Measurements from ENCODE around the gene PPP2R5E. TPM values are rescaled to one million over a fixed set of nuclear protein-coding genes. Genes with fewer than 3 reads are reported as not detected.
"Not testable (repeated sequence)": the region's sequence is repeated elsewhere in the genome, so short reads cannot be mapped to it uniquely, and the experiment has no call there.

PPP2R5E gene
- total RNA-seq, 1 donor from 2014 or later: 43.7 TPM

DNA sequence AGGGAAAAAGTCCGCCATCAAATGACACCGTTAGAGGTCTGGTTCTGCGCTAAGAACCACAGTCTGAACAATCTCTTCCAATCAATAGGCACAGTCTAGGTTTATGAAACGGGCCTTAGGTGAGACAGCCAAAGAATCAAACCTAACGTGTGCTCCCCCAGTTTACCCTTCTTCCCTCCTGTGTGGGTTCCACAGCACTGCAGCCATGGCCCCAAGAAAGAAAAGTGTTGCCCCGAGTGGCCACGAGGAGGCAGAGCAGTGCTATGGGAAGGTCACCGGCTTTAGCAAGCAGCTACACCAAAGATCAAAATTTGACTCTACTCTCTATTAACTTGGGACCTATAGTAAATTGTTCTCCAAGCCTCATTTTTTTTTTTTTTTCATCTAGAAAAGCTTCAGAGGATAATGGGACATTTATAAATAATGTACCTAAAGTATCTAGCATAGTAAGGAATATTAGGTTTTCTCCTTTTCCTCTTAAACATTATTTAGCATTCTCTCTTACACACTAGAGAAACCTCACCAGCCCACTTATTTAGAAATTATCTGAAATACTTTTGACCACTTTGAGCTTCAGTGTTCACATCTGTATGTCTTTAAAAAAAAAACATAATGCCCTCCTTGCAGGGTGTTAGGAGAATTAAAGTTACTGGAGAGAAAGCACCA, 154.3 kb downstream of the PPP2R5E start:
- H3K9me3 Mint-ChIP-seq (ENCODE audit: unreplicated experiment): no peaks in the 10 kb centered on the region
- no peak overlapping the region for H3K4me3 Mint-ChIP-seq (ENCODE audit: unreplicated experiment)
- no peak overlapping the region for H3K27ac Mint-ChIP-seq (ENCODE audit: unreplicated experiment)
- H3K4me1 Mint-ChIP-seq (ENCODE audit: unreplicated experiment): no peaks in the 10 kb centered on the region
- H3K27me3 Mint-ChIP-seq (ENCODE audit: unreplicated experiment): peaks cover 6% of the 10 kb centered on the region
- peak; percentile 57 for TF ChIP-seq CTCF (IDR thresholded peaks at IDR 0.05; ENCODE audit: unreplicated experiment)
- peaks cover 31% of the 10 kb centered on the region for H3K36me3 Mint-ChIP-seq (ENCODE audit: low read depth, unreplicated experiment)
- peak; percentile 75 for DNase-seq (ENCODE audit: low spot score)

DNA sequence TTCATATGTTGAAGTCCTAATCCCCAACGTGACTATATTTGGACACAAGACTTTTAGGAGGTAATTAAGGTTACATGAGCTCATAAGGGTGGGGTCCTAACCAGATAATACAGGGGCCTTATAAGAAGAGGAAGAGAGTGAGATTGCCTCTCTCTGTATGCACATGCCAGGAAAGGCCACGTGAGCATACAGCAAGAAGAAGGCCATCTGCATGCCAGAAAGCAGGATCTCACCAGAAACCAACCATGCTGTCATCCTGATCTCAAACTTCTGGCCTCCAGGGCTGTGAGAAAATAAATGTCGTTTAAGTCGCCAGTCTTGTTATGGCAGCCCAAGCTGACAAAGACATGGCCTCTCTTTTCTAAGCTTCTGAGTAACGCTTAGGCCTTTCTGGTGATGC, 155.5 kb downstream of the PPP2R5E start:
- no peak overlapping the region for H3K27ac Mint-ChIP-seq (ENCODE audit: unreplicated experiment)
- H3K36me3 Mint-ChIP-seq (ENCODE audit: low read depth, unreplicated experiment): peaks cover 23% of the 10 kb centered on the region
- TF ChIP-seq CTCF (IDR thresholded peaks at IDR 0.05; ENCODE audit: unreplicated experiment): no peak
- no peaks in the 10 kb centered on the region for H3K9me3 Mint-ChIP-seq (ENCODE audit: unreplicated experiment)
- H3K4me3 Mint-ChIP-seq (ENCODE audit: unreplicated experiment): no peak overlapping the region
- DNase-seq (ENCODE audit: low spot score): no peak
- H3K27me3 Mint-ChIP-seq (ENCODE audit: unreplicated experiment): peaks cover 2% of the 10 kb centered on the region
- H3K4me1 Mint-ChIP-seq (ENCODE audit: unreplicated experiment): no peaks in the 10 kb centered on the region

DNA sequence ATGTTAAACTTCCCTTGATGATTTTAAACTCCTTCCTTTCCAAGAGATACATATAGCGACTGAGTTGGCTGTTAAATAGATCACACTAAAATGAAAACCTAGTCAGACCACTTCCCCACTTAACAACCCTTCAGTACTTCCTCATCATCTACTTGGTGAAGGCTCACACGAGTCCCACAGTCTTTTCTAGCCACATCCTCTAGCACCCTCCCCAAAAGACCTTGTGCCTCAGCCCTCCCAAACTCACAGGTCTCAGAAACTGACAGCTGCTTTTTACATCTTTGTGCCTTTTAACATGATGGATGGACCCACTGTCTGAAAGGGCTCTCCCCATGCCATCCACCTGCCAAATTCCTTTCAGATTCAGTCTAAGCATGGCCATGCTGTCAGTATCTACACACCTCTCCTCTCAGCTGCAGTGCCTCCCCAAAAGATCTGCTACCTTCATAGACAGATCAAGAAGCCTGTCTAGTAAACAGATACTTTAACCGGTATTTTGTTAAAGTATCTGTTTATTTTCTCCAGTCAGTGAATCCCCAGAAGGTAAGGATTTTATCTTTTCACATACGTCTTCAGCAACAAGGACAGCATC, 159.3 kb downstream of the PPP2R5E start:
- no peaks in the 10 kb centered on the region for H3K4me1 Mint-ChIP-seq (ENCODE audit: unreplicated experiment)
- no peak overlapping the region for H3K27ac Mint-ChIP-seq (ENCODE audit: unreplicated experiment)
- H3K9me3 Mint-ChIP-seq (ENCODE audit: unreplicated experiment): no peaks in the 10 kb centered on the region
- H3K27me3 Mint-ChIP-seq (ENCODE audit: unreplicated experiment): peaks cover 2% of the 10 kb centered on the region
- peaks cover 28% of the 10 kb centered on the region for H3K36me3 Mint-ChIP-seq (ENCODE audit: low read depth, unreplicated experiment)
- no peak for TF ChIP-seq CTCF (IDR thresholded peaks at IDR 0.05; ENCODE audit: unreplicated experiment)
- DNase-seq (ENCODE audit: low spot score): no peak
- no peak overlapping the region for H3K4me3 Mint-ChIP-seq (ENCODE audit: unreplicated experiment)

DNA sequence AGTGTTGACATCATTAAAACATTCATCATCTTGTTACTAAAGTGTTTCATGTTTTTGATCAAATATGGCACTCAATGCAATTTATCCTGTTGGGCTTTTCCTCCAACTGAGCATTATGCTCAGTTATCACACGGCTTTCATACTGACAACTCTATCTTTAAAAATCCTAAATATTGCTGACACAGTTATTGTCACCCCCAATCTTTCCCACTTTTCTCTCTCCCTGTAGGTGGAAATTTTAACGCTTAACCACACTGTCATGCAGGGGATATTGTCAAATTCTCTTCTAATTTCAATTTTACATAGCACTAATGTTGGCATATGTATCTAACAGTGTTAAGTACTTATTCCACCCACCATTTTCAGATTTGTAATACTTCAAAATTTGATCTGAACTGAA, 164.7 kb downstream of the PPP2R5E start:
- peaks cover 18% of the 10 kb centered on the region for H3K36me3 Mint-ChIP-seq (ENCODE audit: low read depth, unreplicated experiment)
- no peak for TF ChIP-seq CTCF (IDR thresholded peaks at IDR 0.05; ENCODE audit: unreplicated experiment)
- H3K4me1 Mint-ChIP-seq (ENCODE audit: unreplicated experiment): no peaks in the 10 kb centered on the region
- H3K4me3 Mint-ChIP-seq (ENCODE audit: unreplicated experiment): no peak overlapping the region
- H3K27ac Mint-ChIP-seq (ENCODE audit: unreplicated experiment): no peak overlapping the region
- no peak for DNase-seq (ENCODE audit: low spot score)
- H3K27me3 Mint-ChIP-seq (ENCODE audit: unreplicated experiment): no peaks in the 10 kb centered on the region
- no peaks in the 10 kb centered on the region for H3K9me3 Mint-ChIP-seq (ENCODE audit: unreplicated experiment)

GRCh38 chr14:63375769-63376168, 167.4 kb downstream of the PPP2R5E start:
- Mint-ChIP-seq H3K36me3 (ENCODE audit: low read depth, unreplicated experiment) (peaks cover 11% of the 10 kb centered on the region), H3K9me3 (ENCODE audit: unreplicated experiment) (no peaks in the 10 kb centered on the region), H3K27ac (ENCODE audit: unreplicated experiment) (no peak overlapping the region), H3K4me1 (ENCODE audit: unreplicated experiment) (no peaks in the 10 kb centered on the region), H3K4me3 (ENCODE audit: unreplicated experiment) (no peak overlapping the region), H3K27me3 (ENCODE audit: unreplicated experiment) (no peaks in the 10 kb centered on the region)
- TF ChIP-seq CTCF (IDR thresholded peaks at IDR 0.05; ENCODE audit: unreplicated experiment): no peak
- no peak for DNase-seq (ENCODE audit: low spot score)

- H3K4me3 Mint-ChIP-seq (ENCODE audit: unreplicated experiment); H3K4me1 Mint-ChIP-seq (ENCODE audit: unreplicated experiment); DNase-seq (ENCODE audit: low spot score); H3K27me3 Mint-ChIP-seq (ENCODE audit: unreplicated experiment); H3K36me3 Mint-ChIP-seq (ENCODE audit: low read depth, unreplicated experiment); H3K27ac Mint-ChIP-seq (ENCODE audit: unreplicated experiment); H3K9me3 Mint-ChIP-seq (ENCODE audit: unreplicated experiment): not testable (repeated sequence)
Observed at GRCh38 chr14:63371613-63372012, 171.6 kb downstream of the PPP2R5E start.

Measured in endothelial cell (in vitro differentiated cells).